ENCODE measurements around the gene C14orf93. TPM values are rescaled to one million over a fixed set of nuclear protein-coding genes. Genes with fewer than 3 reads are reported as not detected.

Gene C14orf93
- polyA plus RNA-seq, 2 of the 4 experiments (the other 2 are of a cell fraction) = 6.8 to 9.7 TPM

DNA sequence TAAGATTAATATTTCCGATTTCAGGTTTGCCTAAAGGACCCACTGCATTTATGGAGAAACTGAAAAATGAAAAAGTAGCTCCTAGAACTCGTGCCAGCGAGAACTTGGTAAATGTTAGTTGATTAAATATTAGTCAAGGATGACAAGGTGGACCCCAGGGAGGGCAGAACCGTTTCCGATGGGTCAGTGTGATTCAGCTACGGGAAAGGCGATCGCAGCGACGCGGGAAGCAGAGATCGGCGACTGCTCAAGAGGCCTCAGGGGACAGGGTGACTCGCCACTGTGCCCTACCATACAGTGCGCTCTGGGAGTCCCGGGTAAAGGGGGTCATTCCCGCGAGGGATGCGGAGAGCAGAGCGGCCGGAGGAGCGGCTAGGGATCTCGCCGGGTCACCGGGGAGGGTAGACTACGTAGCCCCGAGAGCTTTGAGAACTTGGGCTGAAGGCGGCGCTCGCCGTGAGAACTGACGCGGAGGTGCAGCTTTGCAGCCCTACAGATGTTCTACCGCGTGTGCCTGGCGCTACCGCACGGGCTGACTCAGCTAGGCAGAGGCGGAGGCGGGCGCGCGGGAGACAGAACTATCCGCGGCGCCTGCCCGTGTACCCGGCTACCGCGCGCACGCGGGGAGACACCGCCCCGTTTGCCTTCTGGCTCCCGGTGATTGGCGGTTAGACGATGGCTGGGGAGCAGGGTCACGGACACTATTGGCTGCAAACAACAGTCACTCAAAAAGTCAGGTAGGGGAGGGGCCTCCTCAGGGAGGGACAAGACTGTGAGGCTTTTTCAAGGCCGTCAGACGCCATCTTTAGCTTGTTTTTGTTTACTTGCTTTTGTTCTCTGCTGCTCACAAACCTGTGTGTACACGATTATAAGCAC lies 3.2 kb downstream of the C14orf93 start:
- ATAC-seq (peak; percentile 96 to 98), DNase-seq (ENCODE audit: low read depth in 1 of 2, low spot score in 1 of 2) (peak; percentile 97 to 99), FAIRE-seq (peak; percentile 79)
- Histone ChIP-seq H3K4me3 (peak overlapping the region; percentile 60), H3K4me2 (peak overlapping the region; percentile 81), H3K27ac (peak overlapping the region; percentile 93), H3K4me1 (peaks cover 27% of the 10 kb centered on the region), H3K9me3 (no peaks in the 10 kb centered on the region)
- ChIA-PET CTCF (interaction anchor here (0.6 to 4.1 kb wide), 27 partner anchors 8 to 450 kb away, joined by 3 to 73 read pairs (median 4); partner anchors contain the start of genes AJUBA and CDH24), POLR2A (interaction anchor here (0.7 to 2.7 kb wide), 16 partner anchors 12 to 356 kb away, joined by 3 to 27 read pairs (median 8); partner anchors contain the start of genes ACIN1, AJUBA, C14orf119 and CDH24)
- WGBS (ENCODE audit: missing lambda C conversion rate) = under 1% methylated on average over 36 of the region's 62 CpGs
- peak; percentile 88 for TF ChIP-seq MAFK (IDR thresholded peaks at IDR 0.05; ENCODE audit: partially characterized antibody)
- TF ChIP-seq, protein P1, sequence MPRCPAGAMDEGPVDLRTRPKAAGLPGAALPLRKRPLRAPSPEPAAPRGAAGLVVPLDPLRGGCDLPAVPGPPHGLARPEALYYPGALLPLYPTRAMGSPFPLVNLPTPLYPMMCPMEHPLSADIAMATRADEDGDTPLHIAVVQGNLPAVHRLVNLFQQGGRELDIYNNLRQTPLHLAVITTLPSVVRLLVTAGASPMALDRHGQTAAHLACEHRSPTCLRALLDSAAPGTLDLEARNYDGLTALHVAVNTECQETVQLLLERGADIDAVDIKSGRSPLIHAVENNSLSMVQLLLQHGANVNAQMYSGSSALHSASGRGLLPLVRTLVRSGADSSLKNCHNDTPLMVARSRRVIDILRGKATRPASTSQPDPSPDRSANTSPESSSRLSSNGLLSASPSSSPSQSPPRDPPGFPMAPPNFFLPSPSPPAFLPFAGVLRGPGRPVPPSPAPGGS (IDR thresholded peaks at IDR 0.05) = peak; percentile 83; the same call in 2 of the 3 replicates
- TF ChIP-seq CBX2 (IDR thresholded peaks at IDR 0.05; ENCODE audit: borderline replicate concordance, low read depth) = no peak
- TF ChIP-seq, protein P2, sequence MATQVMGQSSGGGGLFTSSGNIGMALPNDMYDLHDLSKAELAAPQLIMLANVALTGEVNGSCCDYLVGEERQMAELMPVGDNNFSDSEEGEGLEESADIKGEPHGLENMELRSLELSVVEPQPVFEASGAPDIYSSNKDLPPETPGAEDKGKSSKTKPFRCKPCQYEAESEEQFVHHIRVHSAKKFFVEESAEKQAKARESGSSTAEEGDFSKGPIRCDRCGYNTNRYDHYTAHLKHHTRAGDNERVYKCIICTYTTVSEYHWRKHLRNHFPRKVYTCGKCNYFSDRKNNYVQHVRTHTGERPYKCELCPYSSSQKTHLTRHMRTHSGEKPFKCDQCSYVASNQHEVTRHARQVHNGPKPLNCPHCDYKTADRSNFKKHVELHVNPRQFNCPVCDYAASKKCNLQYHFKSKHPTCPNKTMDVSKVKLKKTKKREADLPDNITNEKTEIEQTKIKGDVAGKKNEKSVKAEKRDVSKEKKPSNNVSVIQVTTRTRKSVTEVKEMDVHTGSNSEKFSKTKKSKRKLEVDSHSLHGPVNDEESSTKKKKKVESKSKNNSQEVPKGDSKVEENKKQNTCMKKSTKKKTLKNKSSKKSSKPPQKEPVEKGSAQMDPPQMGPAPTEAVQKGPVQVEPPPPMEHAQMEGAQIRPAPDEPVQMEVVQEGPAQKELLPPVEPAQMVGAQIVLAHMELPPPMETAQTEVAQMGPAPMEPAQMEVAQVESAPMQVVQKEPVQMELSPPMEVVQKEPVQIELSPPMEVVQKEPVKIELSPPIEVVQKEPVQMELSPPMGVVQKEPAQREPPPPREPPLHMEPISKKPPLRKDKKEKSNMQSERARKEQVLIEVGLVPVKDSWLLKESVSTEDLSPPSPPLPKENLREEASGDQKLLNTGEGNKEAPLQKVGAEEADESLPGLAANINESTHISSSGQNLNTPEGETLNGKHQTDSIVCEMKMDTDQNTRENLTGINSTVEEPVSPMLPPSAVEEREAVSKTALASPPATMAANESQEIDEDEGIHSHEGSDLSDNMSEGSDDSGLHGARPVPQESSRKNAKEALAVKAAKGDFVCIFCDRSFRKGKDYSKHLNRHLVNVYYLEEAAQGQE (IDR thresholded peaks at IDR 0.05) = no peak
- TF ChIP-seq RCOR1 (IDR thresholded peaks at IDR 0.05; ENCODE audit: low read depth, low read length) = no peak
- no peak for TF ChIP-seq GATA3 (IDR thresholded peaks at IDR 0.05; ENCODE audit: borderline replicate concordance)
- TF ChIP-seq, protein P3, sequence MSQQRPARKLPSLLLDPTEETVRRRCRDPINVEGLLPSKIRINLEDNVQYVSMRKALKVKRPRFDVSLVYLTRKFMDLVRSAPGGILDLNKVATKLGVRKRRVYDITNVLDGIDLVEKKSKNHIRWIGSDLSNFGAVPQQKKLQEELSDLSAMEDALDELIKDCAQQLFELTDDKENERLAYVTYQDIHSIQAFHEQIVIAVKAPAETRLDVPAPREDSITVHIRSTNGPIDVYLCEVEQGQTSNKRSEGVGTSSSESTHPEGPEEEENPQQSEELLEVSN (IDR thresholded peaks at IDR 0.05; ENCODE audit: borderline replicate concordance, low read depth) = peak; percentile 88
- TF ChIP-seq ZFP36 (IDR thresholded peaks at IDR 0.05; ENCODE audit: borderline replicate concordance, partially characterized antibody) = no peak
- peak; percentile 36 for TF ChIP-seq CHD2 (IDR thresholded peaks at IDR 0.05; ENCODE audit: low read length, partially characterized antibody)
- no peak for TF ChIP-seq CHD4 (IDR thresholded peaks at IDR 0.05; ENCODE audit: borderline replicate concordance)
- no peak for TF ChIP-seq EHMT2 (IDR thresholded peaks at IDR 0.05; ENCODE audit: low read depth)
- 0 out of 5 replicates have a peak, but pooled peaks of 1 of the 2 experiments have one; percentile 11 for TF ChIP-seq RAD21 (conservative IDR thresholded peaks at IDR 0.05 in 1 of 2, IDR thresholded peaks at IDR 0.05 in 1 of 2)
- no peak for TF ChIP-seq HOXB5 (CRISPR knock-in tag; IDR thresholded peaks at IDR 0.05)
- peak; percentile 44; the same call in 1 of the 2 replicates for TF ChIP-seq BHLHE40 (IDR thresholded peaks at IDR 0.05; ENCODE audit: low read depth, low read length)
- TF ChIP-seq EHF (CRISPR knock-in tag; IDR thresholded peaks at IDR 0.05) = no peak
- 0 out of 2 replicates have a peak, but pooled peaks have one; percentile 0 for TF ChIP-seq NFE2L2 (conservative IDR thresholded peaks at IDR 0.05; ENCODE audit: low read length)
- TF ChIP-seq ZC3H11A (IDR thresholded peaks at IDR 0.05) = no peak
- TF ChIP-seq HDAC2 (IDR thresholded peaks at IDR 0.05) = no peak
- TF ChIP-seq, protein P4, sequence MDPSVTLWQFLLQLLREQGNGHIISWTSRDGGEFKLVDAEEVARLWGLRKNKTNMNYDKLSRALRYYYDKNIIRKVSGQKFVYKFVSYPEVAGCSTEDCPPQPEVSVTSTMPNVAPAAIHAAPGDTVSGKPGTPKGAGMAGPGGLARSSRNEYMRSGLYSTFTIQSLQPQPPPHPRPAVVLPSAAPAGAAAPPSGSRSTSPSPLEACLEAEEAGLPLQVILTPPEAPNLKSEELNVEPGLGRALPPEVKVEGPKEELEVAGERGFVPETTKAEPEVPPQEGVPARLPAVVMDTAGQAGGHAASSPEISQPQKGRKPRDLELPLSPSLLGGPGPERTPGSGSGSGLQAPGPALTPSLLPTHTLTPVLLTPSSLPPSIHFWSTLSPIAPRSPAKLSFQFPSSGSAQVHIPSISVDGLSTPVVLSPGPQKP (IDR thresholded peaks at IDR 0.05; ENCODE audit: low read depth, low read length) = no peak
- peak; percentile 78; the same call in 1 of the 2 replicates for TF ChIP-seq PHF8 (IDR thresholded peaks at IDR 0.05; ENCODE audit: borderline replicate concordance, low read depth)
- peak; percentile 84 for TF ChIP-seq MYC (IDR thresholded peaks at IDR 0.05; ENCODE audit: borderline replicate concordance, low read length)
- TF ChIP-seq MAZ (IDR thresholded peaks at IDR 0.05; ENCODE audit: borderline replicate concordance, low read depth, low read length) = no peak
- TF ChIP-seq KDM5A (IDR thresholded peaks at IDR 0.05) = no peak
- no peak for TF ChIP-seq POLR2AphosphoS2 (conservative IDR thresholded peaks at IDR 0.05; ENCODE audit: low read length)
- TF ChIP-seq, protein P5, sequence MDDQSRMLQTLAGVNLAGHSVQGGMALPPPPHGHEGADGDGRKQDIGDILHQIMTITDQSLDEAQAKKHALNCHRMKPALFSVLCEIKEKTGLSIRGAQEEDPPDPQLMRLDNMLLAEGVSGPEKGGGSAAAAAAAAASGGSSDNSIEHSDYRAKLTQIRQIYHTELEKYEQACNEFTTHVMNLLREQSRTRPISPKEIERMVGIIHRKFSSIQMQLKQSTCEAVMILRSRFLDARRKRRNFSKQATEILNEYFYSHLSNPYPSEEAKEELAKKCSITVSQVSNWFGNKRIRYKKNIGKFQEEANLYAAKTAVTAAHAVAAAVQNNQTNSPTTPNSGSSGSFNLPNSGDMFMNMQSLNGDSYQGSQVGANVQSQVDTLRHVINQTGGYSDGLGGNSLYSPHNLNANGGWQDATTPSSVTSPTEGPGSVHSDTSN (IDR thresholded peaks at IDR 0.05) = peak; percentile 88; the same call in 1 of the 2 replicates
- TF ChIP-seq FOSB (CRISPR knock-in tag; IDR thresholded peaks at IDR 0.05) = no peak
- TF ChIP-seq, protein P6, sequence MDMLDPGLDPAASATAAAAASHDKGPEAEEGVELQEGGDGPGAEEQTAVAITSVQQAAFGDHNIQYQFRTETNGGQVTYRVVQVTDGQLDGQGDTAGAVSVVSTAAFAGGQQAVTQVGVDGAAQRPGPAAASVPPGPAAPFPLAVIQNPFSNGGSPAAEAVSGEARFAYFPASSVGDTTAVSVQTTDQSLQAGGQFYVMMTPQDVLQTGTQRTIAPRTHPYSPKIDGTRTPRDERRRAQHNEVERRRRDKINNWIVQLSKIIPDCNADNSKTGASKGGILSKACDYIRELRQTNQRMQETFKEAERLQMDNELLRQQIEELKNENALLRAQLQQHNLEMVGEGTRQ (IDR thresholded peaks at IDR 0.05) = no peak
- 0 out of 2 replicates have a peak, but pooled peaks have one; percentile 20 for TF ChIP-seq FOXS1 (CRISPR knock-in tag; IDR thresholded peaks at IDR 0.05)
- TF ChIP-seq RNF2 (IDR thresholded peaks at IDR 0.05; ENCODE audit: borderline replicate concordance, low read depth) = no peak
- peak; percentile 81 for TF ChIP-seq POLR2A (IDR thresholded peaks at IDR 0.05; ENCODE audit: low read length)
- TF ChIP-seq CEBPB (IDR thresholded peaks at IDR 0.05) = no peak

Measured in A549 (cell line).